WTC11 (cell line): ENCODE measurements around the gene ZNF586. TPM values are rescaled to one million over a fixed set of nuclear protein-coding genes. Genes with fewer than 3 reads are reported as not detected.
A peak's percentile ranks its signal among the peaks of the same experiment; 100 is the strongest.
"Not testable (repeated sequence)": the region's sequence is repeated elsewhere in the genome, so short reads cannot be mapped to it uniquely, and the experiment has no call there.

Experiments used
- ATAC-seq: fragments of 200-7000 bp; cut with Tn5 transposase; 2 replicates; pipeline ENCODE4 v1.10.0; 2021; ENCODE audit warnings: mild to moderate bottlenecking, moderate library complexity
- CTCF ChIA-PET: fragments of 300-600 bp; sonication (Branson Sonifier 250); formaldehyde crosslinking; loops from one replicate; lab custom pipeline; 2021; ENCODE audit warnings: antibody characterized with exemption; lab: Charles Lee
- POLR2A ChIA-PET: fragments of 350-600 bp; sonication (Branson Sonifier 250); formaldehyde crosslinking; loops from one replicate; lab custom pipeline; 2021; ENCODE audit warnings: antibody characterized with exemption; lab: Charles Lee
- DNase-seq: peaks from one replicate; pipeline ENCODE4 v3.0.0; 2021; ENCODE audit warnings: low spot score
- H3K27ac Mint-ChIP-seq: 2 replicates; pipeline ENCODE4 v1.8.0; 2021; ENCODE audit warnings: mixed read lengths
- H3K27me3 Mint-ChIP-seq: 2 replicates; pipeline ENCODE4 v1.8.0; 2021; ENCODE audit warnings: low read depth, mild to moderate bottlenecking, moderate library complexity, mixed read lengths
- H3K36me3 Mint-ChIP-seq: 2 replicates; pipeline ENCODE4 v1.8.0; 2021; ENCODE audit warnings: mixed read lengths
- H3K4me1 Mint-ChIP-seq: 2 replicates; pipeline ENCODE4 v1.8.0; 2022; ENCODE audit warnings: mixed read lengths
- H3K4me3 Mint-ChIP-seq: 2 replicates; pipeline ENCODE4 v1.8.0; 2021; ENCODE audit warnings: mild to moderate bottlenecking, moderate library complexity, mixed read lengths
- H3K9me3 Mint-ChIP-seq: 2 replicates; pipeline ENCODE4 v1.8.0; 2021; ENCODE audit warnings: mixed read lengths
- CREB1 ChIP-seq: sonication (generic); formaldehyde crosslinking; IDR thresholded peaks from 2 replicates; pipeline ENCODE4 v1.8.0; 2023; ENCODE audit warnings: mild to moderate bottlenecking, missing genetic modification reagents
- CREM ChIP-seq: sonication (generic); formaldehyde crosslinking; IDR thresholded peaks from 2 replicates; pipeline ENCODE4 v1.8.1; 2022; ENCODE audit warnings: mild to moderate bottlenecking, missing genetic modification reagents, moderate library complexity
- CTCF ChIP-seq: fragments of 200-600 bp; IDR thresholded peaks from 2 replicates; pipeline ENCODE4 v1.8.0; 2022; ENCODE audit warnings: antibody characterized with exemption
- E2F5 ChIP-seq: sonication (generic); formaldehyde crosslinking; IDR thresholded peaks from 2 replicates; pipeline ENCODE4 v1.8.1; 2022; ENCODE audit warnings: mild to moderate bottlenecking, moderate library complexity, missing genetic modification reagents
- NFYB ChIP-seq: sonication (generic); formaldehyde crosslinking; conservative IDR thresholded peaks from 2 replicates; pipeline ENCODE4 v1.8.0; 2022; ENCODE audit warnings: low read depth, missing genetic modification reagents
- SP1 ChIP-seq: sonication (generic); formaldehyde crosslinking; conservative IDR thresholded peaks from 2 replicates; pipeline ENCODE4 v1.8.1; 2022; ENCODE audit warnings: missing genetic modification reagents
- ZMAT4 ChIP-seq: fragments of 250-450 bp; sonication (Bioruptor Pico); IDR thresholded peaks from 2 replicates; pipeline ENCODE4 v1.9.0; 2021; ENCODE audit warnings: mild to moderate bottlenecking
- ZNF232 ChIP-seq: sonication (generic); formaldehyde crosslinking; IDR thresholded peaks from 2 replicates; pipeline ENCODE4 v1.8.0; 2022; ENCODE audit warnings: mild to moderate bottlenecking, missing genetic modification reagents
- total RNA-seq: library from RNA; stranded (reverse); gene quantifications from 3 replicates; pipeline ENCODE4 v1.2.3, GENCODE V29; 2021
- TF ChIP-seq, protein P1 (sequence below): sonication (generic); formaldehyde crosslinking; IDR thresholded peaks from 2 replicates; pipeline ENCODE4 v1.8.1; 2022; ENCODE audit warnings: missing genetic modification reagents, borderline replicate concordance
- TF ChIP-seq, protein P2 (sequence below): sonication (generic); formaldehyde crosslinking; IDR thresholded peaks from 2 replicates; pipeline ENCODE4 v1.8.0; 2022; ENCODE audit warnings: missing genetic modification reagents

The ZNF586 gene
- total RNA-seq, 1 experiment from 2014 or later, result 16.4 TPM

DNA sequence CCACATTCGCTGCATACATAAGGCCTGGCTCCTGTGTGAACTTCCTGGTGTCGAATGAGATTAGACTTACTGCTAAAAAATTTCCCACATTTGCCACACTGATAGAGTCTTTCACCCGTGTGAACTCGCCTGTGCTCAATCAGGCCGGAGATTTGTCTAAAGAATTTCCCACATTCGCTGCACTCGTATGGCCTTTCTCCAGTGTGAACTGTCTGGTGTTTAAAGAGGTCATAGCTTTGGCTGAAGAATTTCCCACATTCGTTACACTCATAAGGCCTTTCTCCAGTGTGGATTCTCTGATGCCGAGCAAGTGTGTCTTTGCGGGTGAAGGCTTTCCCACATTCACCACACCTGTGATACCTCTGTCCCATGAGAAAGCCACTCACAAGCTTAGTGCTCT, 48.6 kb upstream of the ZNF586 start (continued):
- TF ChIP-seq ZMAT4 (CRISPR knock-in tag), result no peak
- no peak for TF ChIP-seq E2F5 (CRISPR knock-in tag)
- TF ChIP-seq, protein P1, sequence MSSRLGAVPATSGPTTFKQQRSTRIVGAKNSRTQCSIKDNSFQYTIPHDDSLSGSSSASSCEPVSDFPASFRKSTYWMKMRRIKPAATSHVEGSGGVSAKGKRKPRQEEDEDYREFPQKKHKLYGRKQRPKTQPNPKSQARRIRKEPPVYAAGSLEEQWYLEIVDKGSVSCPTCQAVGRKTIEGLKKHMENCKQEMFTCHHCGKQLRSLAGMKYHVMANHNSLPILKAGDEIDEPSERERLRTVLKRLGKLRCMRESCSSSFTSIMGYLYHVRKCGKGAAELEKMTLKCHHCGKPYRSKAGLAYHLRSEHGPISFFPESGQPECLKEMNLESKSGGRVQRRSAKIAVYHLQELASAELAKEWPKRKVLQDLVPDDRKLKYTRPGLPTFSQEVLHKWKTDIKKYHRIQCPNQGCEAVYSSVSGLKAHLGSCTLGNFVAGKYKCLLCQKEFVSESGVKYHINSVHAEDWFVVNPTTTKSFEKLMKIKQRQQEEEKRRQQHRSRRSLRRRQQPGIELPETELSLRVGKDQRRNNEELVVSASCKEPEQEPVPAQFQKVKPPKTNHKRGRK, result no peak
- TF ChIP-seq, all 79 proteins: peak for 0

GRCh38 chr19:57738320-57738719, 31.2 kb upstream of the ZNF586 start:
- H3K27me3 Mint-ChIP-seq, result peaks cover 49% of the 10 kb centered on the region
- not testable (repeated sequence) for H3K27ac Mint-ChIP-seq, H3K4me1 Mint-ChIP-seq
- CTCF ChIA-PET, result interaction anchor here (0.5 to 1.5 kb wide), 6 partner anchors 9 to 728 kb away, joined by 3 to 8 read pairs (median 4); partner anchors contain the start of genes ZNF154, ZNF671 and ZNF776
- peak; percentile 70 for TF ChIP-seq CTCF
- TF ChIP-seq, all 79 proteins: peak for 1; not testable (repeated sequence) for 78
- H3K4me3 Mint-ChIP-seq, H3K9me3 Mint-ChIP-seq, POLR2A ChIA-PET, H3K36me3 Mint-ChIP-seq: not testable (repeated sequence)
- DNase-seq, result peak; percentile 78
- peak; percentile 84 for ATAC-seq

GRCh38 chr19:57738770-57739169, 30.7 kb upstream of the ZNF586 start:
- peaks cover 45% of the 10 kb centered on the region for H3K27me3 Mint-ChIP-seq
- H3K4me3 Mint-ChIP-seq, DNase-seq, H3K4me1 Mint-ChIP-seq, POLR2A ChIA-PET, ATAC-seq, H3K9me3 Mint-ChIP-seq, H3K27ac Mint-ChIP-seq, H3K36me3 Mint-ChIP-seq: not testable (repeated sequence)
- CTCF ChIA-PET, result interaction anchor here (1.2 to 1.5 kb wide), 4 partner anchors 8 to 80 kb away, joined by 3 to 8 read pairs (median 4); partner anchors contain the start of genes ZNF154 and ZNF776

- POLR2A ChIA-PET, result interaction anchor here (0.6 to 2.2 kb wide), 6 partner anchors 22 to 101 kb away, joined by 3 to 9 read pairs (median 6); partner anchors contain the start of genes ZNF154, ZNF551, ZNF552 and ZNF586
- Mint-ChIP-seq H3K36me3 (peaks cover 35% of the 10 kb centered on the region), H3K9me3 (no peaks in the 10 kb centered on the region), H3K4me1 (peaks cover 10% of the 10 kb centered on the region), H3K4me3 (peak within 1 kb of the TSS; percentile 99), H3K27ac (peak within 1 kb of the TSS; percentile 98), H3K27me3 (peaks cover 4% of the 10 kb centered on the region)
- TF ChIP-seq CREB1 (CRISPR knock-in tag), result no peak
- TF ChIP-seq CREM, result peak; percentile 67
- TF ChIP-seq NFYB (CRISPR knock-in tag), result peak; percentile 71
- TF ChIP-seq ZNF232, result peak; percentile 23; the same call in 1 of the 2 replicates
- TF ChIP-seq SP1 (CRISPR knock-in tag), result 0 out of 2 replicates have a peak, but pooled peaks have one; percentile 21
- TF ChIP-seq, protein P2, sequence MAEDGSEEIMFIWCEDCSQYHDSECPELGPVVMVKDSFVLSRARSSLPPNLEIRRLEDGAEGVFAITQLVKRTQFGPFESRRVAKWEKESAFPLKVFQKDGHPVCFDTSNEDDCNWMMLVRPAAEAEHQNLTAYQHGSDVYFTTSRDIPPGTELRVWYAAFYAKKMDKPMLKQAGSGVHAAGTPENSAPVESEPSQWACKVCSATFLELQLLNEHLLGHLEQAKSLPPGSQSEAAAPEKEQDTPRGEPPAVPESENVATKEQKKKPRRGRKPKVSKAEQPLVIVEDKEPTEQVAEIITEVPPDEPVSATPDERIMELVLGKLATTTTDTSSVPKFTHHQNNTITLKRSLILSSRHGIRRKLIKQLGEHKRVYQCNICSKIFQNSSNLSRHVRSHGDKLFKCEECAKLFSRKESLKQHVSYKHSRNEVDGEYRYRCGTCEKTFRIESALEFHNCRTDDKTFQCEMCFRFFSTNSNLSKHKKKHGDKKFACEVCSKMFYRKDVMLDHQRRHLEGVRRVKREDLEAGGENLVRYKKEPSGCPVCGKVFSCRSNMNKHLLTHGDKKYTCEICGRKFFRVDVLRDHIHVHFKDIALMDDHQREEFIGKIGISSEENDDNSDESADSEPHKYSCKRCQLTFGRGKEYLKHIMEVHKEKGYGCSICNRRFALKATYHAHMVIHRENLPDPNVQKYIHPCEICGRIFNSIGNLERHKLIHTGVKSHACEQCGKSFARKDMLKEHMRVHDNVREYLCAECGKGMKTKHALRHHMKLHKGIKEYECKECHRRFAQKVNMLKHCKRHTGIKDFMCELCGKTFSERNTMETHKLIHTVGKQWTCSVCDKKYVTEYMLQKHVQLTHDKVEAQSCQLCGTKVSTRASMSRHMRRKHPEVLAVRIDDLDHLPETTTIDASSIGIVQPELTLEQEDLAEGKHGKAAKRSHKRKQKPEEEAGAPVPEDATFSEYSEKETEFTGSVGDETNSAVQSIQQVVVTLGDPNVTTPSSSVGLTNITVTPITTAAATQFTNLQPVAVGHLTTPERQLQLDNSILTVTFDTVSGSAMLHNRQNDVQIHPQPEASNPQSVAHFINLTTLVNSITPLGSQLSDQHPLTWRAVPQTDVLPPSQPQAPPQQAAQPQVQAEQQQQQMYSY (CRISPR knock-in tag), result peak; percentile 33; the same call in 1 of the 2 replicates
- CTCF ChIA-PET, result interaction anchor here (0.6 to 1.6 kb wide), 6 partner anchors 8 to 269 kb away, joined by 3 to 8 read pairs (median 4); partner anchors contain the start of genes ZNF154, ZNF417, ZNF552 and ZNF586
- peak; percentile 78 for DNase-seq
- peak; percentile 96 for ATAC-seq
These were observed 22.6 kb upstream of the ZNF586 start, which contains the start of gene ZNF776 for GRCh38 chr19:57746580-57747471. Gene ZNF776 (plus strand): TSS chr19:57746815. CDS start chr19:57747059, 244 bp downstream.
